LNCAP (cell line): ENCODE measurements around the gene RAPGEF5.

ENCODE experiments used
- TF ChIP-seq, protein P1 (sequence below): fragments of 450-650 bp; IDR thresholded peaks from 2 replicates; pipeline ENCODE4 v1.5.1; 2017; ENCODE audit warnings: mild to moderate bottlenecking

RAPGEF5 gene

DNA sequence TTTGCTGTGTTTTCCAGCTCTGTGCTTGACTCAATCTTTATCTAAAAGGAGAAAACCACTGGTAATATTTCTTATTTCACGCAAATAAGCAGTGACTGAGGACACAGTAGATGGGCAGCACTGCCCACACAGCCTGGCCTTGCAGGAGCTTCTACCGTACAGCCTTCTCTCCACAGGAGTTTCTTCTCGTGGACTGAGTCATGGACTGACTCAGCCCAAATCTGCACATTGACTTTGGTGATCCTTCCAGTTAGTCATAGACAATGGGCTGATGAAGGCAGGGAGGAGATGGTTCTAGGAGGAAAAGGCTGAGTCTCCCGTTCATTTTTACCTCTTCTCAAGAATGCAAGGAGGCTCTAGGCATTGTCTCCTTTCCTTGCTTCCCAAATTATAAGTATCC is 200.7 kb downstream of the RAPGEF5 start:
- TF ChIP-seq, protein P1, sequence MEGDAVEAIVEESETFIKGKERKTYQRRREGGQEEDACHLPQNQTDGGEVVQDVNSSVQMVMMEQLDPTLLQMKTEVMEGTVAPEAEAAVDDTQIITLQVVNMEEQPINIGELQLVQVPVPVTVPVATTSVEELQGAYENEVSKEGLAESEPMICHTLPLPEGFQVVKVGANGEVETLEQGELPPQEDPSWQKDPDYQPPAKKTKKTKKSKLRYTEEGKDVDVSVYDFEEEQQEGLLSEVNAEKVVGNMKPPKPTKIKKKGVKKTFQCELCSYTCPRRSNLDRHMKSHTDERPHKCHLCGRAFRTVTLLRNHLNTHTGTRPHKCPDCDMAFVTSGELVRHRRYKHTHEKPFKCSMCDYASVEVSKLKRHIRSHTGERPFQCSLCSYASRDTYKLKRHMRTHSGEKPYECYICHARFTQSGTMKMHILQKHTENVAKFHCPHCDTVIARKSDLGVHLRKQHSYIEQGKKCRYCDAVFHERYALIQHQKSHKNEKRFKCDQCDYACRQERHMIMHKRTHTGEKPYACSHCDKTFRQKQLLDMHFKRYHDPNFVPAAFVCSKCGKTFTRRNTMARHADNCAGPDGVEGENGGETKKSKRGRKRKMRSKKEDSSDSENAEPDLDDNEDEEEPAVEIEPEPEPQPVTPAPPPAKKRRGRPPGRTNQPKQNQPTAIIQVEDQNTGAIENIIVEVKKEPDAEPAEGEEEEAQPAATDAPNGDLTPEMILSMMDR: no peak

DNA sequence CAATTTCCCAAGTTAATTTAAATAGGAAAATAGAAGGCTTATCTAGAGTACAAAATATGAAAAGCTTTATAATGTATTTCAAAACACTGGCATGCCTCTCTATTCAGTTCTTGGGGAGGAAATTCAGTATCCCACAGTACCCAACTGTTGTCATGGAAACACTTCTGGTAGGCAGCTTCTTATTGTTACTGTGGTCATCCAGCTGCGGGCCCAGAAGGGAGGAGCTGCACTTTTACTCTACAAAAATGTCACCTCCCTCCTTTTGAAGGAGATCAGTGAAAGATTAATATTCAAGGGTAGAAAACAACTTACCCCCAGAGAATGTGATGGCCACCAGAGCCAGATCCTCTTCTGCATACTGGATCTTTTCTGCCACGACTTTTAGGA is 202.8 kb downstream of the RAPGEF5 start:
- TF ChIP-seq, protein P1: no peak

DNA sequence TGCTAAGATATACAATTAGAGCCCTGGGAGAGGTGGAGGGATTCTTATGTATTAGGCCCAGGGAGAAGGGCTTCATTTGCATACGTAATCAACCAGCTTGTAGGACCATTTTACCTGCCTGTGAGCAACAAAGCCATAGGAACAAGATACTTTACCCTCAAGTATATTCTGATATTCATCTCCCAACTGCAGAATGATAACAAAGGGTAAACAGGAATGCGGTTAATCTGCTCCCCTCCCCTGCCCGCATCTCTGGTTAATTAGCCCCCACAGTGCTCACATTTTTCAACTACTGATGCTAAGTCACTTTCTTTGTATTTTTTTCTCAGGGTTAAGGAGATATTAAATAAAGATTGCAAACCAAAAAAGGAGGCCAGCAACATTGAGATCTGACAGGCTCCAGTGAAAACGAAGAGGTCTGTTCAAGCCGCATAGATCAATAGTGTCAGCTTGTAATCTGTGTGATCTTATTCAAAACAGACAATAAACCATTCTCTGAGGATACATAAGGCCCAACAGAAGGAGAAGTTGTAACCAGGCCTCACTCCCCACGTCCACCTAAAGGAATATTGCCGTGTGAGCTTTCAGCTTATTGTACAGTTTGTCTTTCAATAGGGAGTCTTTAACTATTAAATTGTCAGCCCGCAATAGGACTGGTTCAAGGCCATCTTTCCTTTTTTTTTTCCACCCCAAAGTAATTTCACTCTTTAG is 203.4 kb downstream of the RAPGEF5 start:
- TF ChIP-seq, protein P1: no peak

DNA sequence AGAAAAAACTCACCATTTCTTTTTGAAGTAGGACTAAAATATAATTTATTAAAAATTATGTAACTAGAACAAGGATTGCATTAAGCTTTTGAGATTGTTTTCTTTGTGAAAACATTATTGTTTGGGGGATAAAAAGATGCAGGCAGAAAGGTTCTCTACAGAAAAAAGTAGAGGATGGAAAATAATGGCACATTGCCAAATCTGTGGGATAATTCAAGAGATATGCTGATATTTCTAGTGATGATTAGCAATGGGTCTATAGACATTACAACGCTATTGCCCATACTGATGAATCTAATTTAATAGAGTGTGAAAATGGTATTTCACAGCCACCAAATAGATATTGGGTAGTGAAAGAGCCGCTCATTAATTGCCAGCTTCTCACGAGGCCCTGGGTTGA is 204.3 kb downstream of the RAPGEF5 start:
- TF ChIP-seq, protein P1: no peak

DNA sequence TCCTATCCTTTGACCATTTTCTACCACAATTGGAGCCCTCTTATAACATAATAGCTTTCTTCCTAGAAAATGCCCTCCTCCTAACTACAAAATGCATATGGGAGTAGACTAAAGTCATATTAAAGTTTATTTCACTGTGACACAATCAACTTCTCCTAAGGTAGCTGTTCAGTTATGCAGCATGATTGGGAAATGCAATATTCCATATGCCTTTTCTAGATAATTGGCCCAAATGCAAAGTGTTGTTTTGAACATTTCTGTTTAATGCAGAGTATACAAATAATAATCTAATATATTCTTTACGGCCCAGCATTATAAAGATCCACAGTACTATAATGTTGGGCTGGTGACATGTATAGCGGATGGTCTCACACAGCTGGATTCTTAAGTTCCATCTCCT is 205.1 kb downstream of the RAPGEF5 start:
- TF ChIP-seq, protein P1: no peak

DNA sequence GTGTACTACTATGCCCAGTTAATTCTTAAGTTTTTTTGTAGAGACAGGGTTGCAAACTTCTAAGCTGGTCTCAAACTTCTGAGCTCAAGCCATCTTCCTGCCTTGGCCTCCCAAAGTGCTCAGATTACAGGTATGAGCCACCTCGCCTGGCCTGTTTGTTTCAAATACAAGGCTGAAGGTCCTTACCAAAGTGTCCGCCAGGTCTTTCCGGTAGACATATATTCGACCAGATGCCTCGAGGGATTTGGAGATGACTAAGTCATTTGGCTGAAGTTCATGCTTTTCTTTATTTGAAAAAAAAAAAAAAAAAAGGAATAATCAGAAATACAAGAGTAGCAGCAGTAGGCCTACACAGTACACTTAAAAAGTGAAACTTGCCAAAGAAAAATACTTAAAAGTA is 206.7 kb downstream of the RAPGEF5 start:
- TF ChIP-seq, protein P1: no peak

DNA sequence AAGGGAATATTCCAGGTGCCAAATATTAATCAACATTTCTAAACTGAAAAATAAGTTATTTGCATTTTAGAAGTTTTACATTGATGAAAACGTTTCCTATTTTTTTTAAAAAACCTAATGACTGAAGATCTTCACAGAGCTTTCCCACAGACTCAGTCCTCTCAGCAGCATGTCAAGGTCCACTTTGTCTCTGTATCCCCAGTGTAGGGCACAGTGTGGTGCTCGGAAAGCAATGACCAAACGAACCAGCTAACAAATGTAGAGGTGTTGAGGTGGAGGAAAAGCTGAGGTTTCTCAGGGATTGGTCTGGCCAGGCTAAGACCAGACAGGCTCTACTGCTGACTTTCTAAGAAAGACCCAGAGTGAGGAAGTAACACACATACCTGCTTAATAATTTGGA is 209.1 kb downstream of the RAPGEF5 start:
- TF ChIP-seq, protein P1: no peak
